ENCODE measurements around the gene TSGA10IP.

The TSGA10IP gene

DNA sequence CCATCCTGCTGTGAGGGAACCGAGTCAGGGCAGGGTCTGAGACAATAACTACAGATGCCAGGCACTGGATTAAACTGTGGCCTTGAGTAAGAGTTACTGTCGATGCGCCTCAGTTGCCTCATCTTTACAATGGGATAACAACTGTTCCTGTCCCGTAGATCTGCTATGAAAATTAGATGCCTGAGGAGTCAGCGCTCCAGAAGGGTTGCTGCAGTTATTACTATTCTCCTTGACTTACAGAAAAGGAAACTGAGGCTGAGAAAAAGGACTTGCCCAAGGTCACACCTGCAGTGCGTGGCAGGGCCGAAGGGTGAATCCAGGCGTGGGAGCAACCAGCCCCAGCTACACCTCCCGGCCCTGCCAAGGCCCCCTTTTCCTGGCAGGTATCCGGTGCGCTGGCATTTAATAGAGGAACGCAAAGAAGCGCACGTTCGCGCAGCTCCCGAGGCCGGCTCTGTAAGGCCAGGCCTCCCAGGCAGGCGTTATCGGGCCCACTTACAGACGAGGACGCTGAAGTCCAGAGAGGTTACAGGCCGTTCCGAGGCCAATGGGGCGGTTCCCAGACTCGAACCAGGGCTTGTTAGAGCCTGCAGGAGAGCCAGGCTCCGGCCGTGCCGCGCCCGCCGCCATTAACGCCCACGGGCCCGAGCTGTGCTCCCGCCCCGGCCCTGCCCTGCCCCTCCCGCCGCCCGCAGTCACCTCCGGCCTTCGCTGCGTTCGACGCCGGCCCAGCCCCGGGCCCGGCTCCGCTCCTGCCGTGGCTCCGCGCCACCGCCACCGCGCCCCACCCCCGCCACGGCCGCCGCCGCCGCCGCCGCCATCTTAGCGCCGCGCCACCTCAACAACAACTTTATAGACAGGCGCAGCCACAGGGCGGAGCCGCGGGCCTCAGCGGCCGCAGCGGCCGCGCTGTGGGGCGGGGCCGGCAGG, 26.8 kb upstream of the TSGA10IP start, which contains the start of gene C11orf68:
Gene C11orf68, minus strand, starts transcription at position 852 of the 930 bp plus-strand sequence. Its CDS starts 31 bp downstream, at position 821.
- DNase-seq (ENCODE audit: low spot score) = no peak

DNA sequence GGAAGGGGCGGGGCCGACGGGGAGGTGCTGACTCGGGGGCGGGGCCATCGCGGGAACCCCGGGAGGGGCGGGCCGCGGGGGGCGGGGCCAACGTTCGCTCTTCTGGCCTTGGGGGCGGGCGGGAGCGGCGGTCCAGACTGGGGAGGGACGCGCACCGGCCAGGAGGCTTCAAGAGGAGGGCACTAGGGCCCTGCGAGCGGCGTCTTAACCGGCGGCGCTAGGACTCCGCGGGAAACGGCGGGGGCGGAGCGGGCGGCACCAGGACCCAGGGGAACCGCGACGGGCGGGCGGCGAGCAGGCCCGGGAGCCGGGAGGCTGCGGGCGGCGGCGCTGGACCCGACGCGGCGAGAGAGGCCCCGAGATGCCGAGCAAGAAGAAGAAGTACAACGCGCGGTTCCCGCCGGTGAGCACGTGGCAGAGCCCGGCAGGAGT, 26.1 kb upstream of the TSGA10IP start, which contains the start of gene DRAP1:
Gene DRAP1, plus strand, starts transcription at position 286 of the 432 bp plus-strand sequence. Its CDS starts 76 bp downstream, at position 362.
- DNase-seq (ENCODE audit: low spot score) = peak; percentile 90

GRCh38 chr11:65919573-65920371, 25.5 kb upstream of the TSGA10IP start:
- DNase-seq (ENCODE audit: low spot score) = no peak

GRCh38 chr11:65920372-65920802, 24.9 kb upstream of the TSGA10IP start:
- DNase-seq (ENCODE audit: low spot score) = no peak

GRCh38 chr11:65921033-65921555, 24.2 kb upstream of the TSGA10IP start:
- no peak for DNase-seq (ENCODE audit: low spot score)

- DNase-seq (ENCODE audit: low spot score) = no peak
Measured at GRCh38 chr11:65921876-65922275, 23.4 kb upstream of the TSGA10IP start.

GRCh38 chr11:65922565-65922964, 22.7 kb upstream of the TSGA10IP start:
- DNase-seq (ENCODE audit: low spot score) = no peak

- no peak for DNase-seq (ENCODE audit: low spot score)
Measured at GRCh38 chr11:65925397-65925796, 19.9 kb upstream of the TSGA10IP start.

- no peak for DNase-seq (ENCODE audit: low spot score)
Measured at GRCh38 chr11:65927904-65928397, 17.3 kb upstream of the TSGA10IP start.

DNA sequence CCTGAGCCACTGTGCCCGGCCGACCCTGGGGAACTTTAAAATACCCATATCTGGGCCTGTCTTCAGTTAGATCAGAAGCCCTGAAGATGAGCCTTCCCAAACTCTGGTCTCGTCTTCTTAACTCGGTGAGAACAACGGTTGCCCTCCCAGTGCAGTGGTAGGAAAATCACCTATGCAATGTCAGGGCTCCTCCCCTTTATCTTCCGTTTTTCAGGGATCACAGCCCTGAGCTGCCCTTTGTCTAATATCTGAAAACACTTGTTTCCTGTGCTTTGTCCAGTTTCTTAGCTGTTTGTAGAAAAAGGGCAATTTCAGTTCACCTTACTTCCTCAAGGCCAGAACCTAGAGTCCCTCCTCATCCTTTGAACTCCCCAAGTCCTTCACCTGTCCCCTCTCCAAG, 16.6 kb upstream of the TSGA10IP start:
- DNase-seq (ENCODE audit: low spot score) = no peak

DNA sequence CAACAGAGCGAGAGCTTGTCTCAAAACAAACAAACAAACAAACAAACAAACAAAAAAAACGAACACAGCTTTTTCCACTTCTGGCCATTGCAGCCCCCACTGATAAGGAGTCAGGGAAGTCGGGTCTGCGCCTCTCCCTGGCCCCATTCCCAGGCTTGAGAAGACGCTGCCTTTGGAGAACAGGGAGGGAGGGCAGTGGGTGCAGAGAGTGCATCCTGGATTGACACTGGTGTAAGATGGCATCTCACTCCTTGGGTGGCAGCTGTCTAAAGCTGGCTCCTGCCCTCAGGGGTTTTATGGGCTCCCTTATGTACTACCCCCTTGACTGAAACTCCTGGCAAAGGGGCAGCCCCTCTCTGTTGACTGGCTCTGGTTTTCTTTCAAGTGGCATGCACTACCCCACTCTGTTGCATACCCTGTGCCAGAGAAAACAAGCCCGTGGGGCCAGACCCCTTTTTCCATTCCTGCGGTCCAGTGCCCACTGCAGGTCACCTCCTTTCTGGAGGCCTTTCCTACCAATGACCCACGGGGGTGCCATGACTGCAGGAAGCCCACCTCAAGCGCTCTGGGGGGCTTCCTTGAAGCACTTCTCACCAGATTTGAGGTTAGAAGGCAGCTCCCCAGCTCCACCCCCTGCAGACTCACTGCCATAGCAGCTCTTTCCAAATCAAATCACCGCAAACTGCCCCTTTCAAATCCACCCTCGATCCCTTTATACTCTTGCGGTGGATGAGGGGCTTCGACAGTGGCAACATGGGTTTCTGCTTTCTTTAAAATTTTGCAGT, 13.3 kb upstream of the TSGA10IP start:
- DNase-seq (ENCODE audit: low spot score) = no peak

DNA sequence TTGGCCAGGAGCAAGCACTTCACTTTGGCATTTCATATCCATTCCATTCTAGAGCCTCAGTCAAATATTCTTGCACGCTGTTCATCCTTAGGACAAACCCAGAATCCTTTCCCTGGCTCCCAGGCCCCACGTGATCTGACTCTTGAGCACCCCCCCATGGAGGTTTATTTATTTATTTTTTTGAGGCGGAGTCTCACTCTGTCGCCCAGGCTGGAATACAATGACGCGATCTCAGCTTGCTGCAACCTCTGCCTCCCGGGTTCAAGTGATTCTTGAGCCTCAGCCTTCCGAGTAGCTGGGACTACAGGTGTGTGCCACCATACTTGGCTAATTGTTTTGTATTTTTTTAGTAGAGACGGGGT, 12.7 kb upstream of the TSGA10IP start:
- no peak for DNase-seq (ENCODE audit: low spot score)

- no peak for DNase-seq (ENCODE audit: low spot score)
Measured at GRCh38 chr11:65934014-65934413, 11.3 kb upstream of the TSGA10IP start.

DNA sequence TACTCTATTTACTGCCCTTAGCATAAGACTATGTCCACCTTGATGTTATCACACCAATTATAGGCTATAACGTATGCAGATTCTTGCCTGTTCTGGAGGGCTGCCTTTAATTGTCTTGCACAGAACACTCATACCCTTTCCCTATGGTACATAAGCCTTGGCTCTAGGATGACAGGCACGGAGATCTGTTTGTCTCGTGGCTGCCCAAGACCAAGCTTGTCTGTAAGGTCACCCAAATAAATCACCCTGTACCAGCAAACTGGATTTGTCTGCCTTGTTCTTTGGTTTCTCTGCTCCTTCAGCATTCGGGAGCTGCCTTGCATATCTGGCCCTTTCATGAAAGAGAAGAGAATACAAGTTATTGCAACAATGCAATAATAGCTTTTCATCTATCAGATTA, 7.5 kb upstream of the TSGA10IP start:
- no peak for DNase-seq (ENCODE audit: low spot score)

DNA sequence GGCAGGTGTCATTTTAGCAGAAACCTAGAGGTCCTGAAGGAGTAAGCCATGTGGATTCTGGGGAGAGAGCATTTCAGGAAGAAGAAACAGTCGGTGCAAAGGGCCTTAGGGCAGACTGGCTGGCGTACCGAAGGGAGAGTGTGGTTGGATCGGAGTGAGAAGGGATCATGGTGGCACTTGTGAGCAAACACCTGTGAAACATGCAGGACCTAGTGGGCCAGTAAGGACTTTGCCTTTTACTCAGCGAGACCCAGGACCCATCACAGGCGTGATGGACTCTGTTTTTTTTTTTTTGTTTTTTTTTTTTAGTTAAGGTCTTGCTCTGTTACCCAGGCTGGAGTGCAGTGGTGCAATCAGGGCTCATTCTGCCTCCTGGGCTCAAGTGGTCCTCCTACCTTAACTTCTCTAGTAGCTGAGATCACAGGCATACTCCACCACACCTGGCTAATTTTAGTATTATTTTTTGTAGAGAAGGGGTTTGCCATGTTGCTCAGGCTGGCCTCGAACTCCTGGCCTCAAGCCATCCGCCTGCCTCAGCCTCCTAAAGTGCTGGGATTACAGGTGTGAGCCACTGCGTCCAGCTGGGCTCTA, 3.5 kb upstream of the TSGA10IP start:
- no peak for DNase-seq (ENCODE audit: low spot score)

GRCh38 chr11:65942531-65942930, 2.7 kb upstream of the TSGA10IP start:
- DNase-seq (ENCODE audit: low spot score) = no peak

- DNase-seq (ENCODE audit: low spot score) = no peak
Measured at GRCh38 chr11:65944191-65944590, 1.1 kb upstream of the TSGA10IP start.

GRCh38 chr11:65944767-65945166, 513 bp upstream of the TSGA10IP start:
- no peak for DNase-seq (ENCODE audit: low spot score)

DNA sequence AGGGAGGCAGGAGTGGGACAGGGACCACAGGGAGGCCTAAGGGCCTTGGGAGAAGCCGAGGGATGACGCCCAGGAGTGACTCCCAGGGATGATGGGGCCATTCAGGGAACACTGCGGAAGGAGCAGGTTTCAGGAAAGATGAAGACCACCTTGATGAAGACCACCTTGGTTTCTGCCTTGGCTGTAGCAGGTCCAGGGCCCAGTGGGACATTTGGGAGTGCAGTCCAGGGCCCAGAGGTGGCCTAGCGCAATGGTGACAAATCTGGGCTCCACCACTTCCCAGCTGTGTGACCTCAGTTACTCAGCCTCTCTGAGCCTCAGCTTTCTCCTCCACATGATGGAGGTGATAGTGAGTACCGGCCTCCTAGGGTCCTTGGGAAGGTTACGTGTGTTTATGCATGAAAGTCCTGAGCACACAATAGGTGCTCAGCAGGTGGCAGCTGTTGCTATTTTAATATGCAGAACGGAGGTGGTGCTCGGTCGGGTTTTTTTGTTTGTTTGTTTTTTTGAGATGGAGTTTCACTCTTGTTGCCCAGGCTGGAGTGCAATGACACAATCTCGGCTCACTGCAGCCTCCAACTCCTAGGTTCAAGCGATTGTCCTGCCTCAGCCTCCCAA, 770 bp downstream of the TSGA10IP start:
- DNase-seq (ENCODE audit: low spot score) = no peak

DNA sequence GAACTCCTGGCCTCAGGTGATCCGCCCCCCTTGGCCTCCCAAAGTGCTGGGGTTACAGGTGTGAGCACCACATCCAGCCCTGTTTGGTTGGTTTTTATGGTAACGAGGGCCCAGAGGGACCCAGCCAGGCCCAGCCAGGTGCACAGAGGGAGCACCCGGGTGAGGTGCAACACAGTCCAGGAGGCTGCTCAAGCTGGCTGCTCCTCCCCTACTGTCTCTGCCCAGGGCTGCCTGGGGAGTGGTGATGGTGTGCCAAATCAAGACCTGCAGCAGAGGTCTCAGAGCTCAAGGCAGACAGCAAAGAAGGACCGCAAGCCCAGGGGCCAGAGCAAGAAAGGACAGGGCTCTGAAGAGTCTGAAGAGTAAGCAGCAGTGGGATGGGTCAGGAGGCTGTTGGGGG, 1.4 kb downstream of the TSGA10IP start:
- no peak for DNase-seq (ENCODE audit: low spot score)

DNA sequence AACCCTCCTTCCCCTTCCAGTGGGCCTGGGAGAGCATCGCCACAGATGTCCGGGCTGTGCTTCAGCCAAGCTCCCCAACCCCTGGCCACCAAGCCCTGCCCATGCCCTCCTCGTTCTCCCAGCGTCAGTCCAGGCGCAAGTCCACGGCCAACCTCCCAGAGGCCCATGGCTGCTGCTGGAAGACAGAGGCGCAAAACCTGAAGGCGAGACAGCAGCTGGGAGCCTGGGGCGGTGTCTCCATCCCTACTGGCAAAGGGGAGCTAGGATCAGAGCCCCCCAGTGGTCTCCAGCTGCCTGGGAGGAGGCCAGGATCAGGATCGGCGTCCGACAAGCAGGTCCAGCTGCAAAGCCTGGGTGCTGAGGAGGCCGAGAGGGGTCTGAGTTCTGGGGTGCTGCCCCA, 1.9 kb downstream of the TSGA10IP start:
- no peak for DNase-seq (ENCODE audit: low spot score)
